H9 (cell line): ENCODE measurements around the gene CRABP2. TPM values are rescaled to one million over a fixed set of nuclear protein-coding genes. Genes with fewer than 3 reads are reported as not detected.

ENCODE experiments used
- DNase-seq: peaks from one replicate; pipeline ENCODE4 v3.0.0-alpha.2; 2017
- H2AFZ ChIP-seq: one replicate; pipeline ENCODE4 v1.6.1; 2013; ENCODE audit warnings: mild to moderate bottlenecking, low read length, control low read depth, moderate library complexity
- H2AK5ac ChIP-seq: 2 replicates; pipeline ENCODE4 v1.6.1; 2013; ENCODE audit warnings: low read length, control low read depth, mixed read lengths; ENCODE audit not compliant: insufficient read length
- H2BK120ac ChIP-seq: one replicate; pipeline ENCODE4 v1.6.1; 2013; ENCODE audit warnings: low read depth, mild to moderate bottlenecking, low read length, control low read depth, inconsistent platforms; ENCODE audit not compliant: poor library complexity, severe bottlenecking
- H2BK12ac ChIP-seq: 2 replicates; pipeline ENCODE4 v1.6.1; 2013; ENCODE audit warnings: low read length, control low read depth, mixed read lengths, low read depth; ENCODE audit not compliant: insufficient read length
- H2BK15ac ChIP-seq: 2 replicates; pipeline ENCODE4 v1.6.1; 2013; ENCODE audit warnings: low read depth, low read length, control low read depth
- H2BK20ac ChIP-seq: one replicate; pipeline ENCODE4 v1.6.1; 2013; ENCODE audit warnings: low read depth, mild to moderate bottlenecking, low read length, control low read depth, inconsistent platforms; ENCODE audit not compliant: poor library complexity, severe bottlenecking
- H2BK5ac ChIP-seq: 2 replicates; pipeline ENCODE4 v1.6.1; 2013; ENCODE audit warnings: low read length, control low read depth, mixed read lengths; ENCODE audit not compliant: insufficient read length
- H3K14ac ChIP-seq: 2 replicates; pipeline ENCODE4 v1.6.1; 2013; ENCODE audit warnings: low read length, control low read depth; ENCODE audit not compliant: insufficient read depth
- H3K18ac ChIP-seq: 2 replicates; pipeline ENCODE4 v1.6.1; 2013; ENCODE audit warnings: low read depth, mild to moderate bottlenecking, mixed read lengths, low read length, control low read depth; ENCODE audit not compliant: insufficient read length
- H3K23ac ChIP-seq: 2 replicates; pipeline ENCODE4 v1.6.1; 2013; ENCODE audit warnings: low read length, control low read depth, mixed read lengths, low read depth; ENCODE audit not compliant: insufficient read length
- H3K23me2 ChIP-seq: 2 replicates; pipeline ENCODE4 v1.6.1; 2013; ENCODE audit warnings: low read depth, mild to moderate bottlenecking, mixed read lengths, low read length, control low read depth; ENCODE audit not compliant: insufficient read length, poor library complexity, severe bottlenecking
- H3K27ac ChIP-seq: 2 replicates; pipeline ENCODE4 v1.5.1; 2013; ENCODE audit warnings: low read length, control low read depth, mixed read lengths, low read depth; ENCODE audit not compliant: insufficient read length
- H3K27me3 ChIP-seq: 2 replicates; pipeline ENCODE4 v1.6.1; 2013; ENCODE audit warnings: low read length, control low read depth, inconsistent platforms; ENCODE audit not compliant: insufficient read depth
- H3K4ac ChIP-seq: 2 replicates; pipeline ENCODE4 v1.6.1; 2013; ENCODE audit warnings: low read depth, mild to moderate bottlenecking, control low read depth, inconsistent platforms, low read length, moderate library complexity
- H3K4me1 ChIP-seq: 2 replicates; pipeline ENCODE4 v1.6.1; 2013; ENCODE audit warnings: low read length, control low read depth, inconsistent platforms; ENCODE audit not compliant: insufficient read depth
- H3K4me2 ChIP-seq: 2 replicates; pipeline ENCODE4 v1.6.1; 2013; ENCODE audit warnings: low read length, control low read depth, mixed read lengths; ENCODE audit not compliant: insufficient read length, insufficient read depth
- H3K56ac ChIP-seq: 2 replicates; pipeline ENCODE4 v1.6.1; 2013; ENCODE audit warnings: low read depth, mild to moderate bottlenecking, mixed read lengths, low read length, control low read depth; ENCODE audit not compliant: insufficient read length
- H3K79me1 ChIP-seq: 2 replicates; pipeline ENCODE4 v1.6.1; 2013; ENCODE audit warnings: low read depth, mild to moderate bottlenecking, moderate library complexity, low read length, control low read depth, inconsistent platforms; ENCODE audit not compliant: insufficient read depth, poor library complexity, severe bottlenecking
- H3K79me2 ChIP-seq: 2 replicates; pipeline ENCODE4 v1.6.1; 2013; ENCODE audit warnings: low read length, control low read depth, inconsistent platforms; ENCODE audit not compliant: insufficient read depth
- H3K9ac ChIP-seq: 2 replicates; pipeline ENCODE4 v1.6.1; 2013; ENCODE audit warnings: low read length, control low read depth, mixed read lengths; ENCODE audit not compliant: insufficient read length; ENCODE audit errors: extremely low read depth
- H3K9me3 ChIP-seq: one replicate; pipeline ENCODE4 v1.6.1; 2013; ENCODE audit warnings: low read depth, low read length, inconsistent platforms; ENCODE audit not compliant: control insufficient read depth
- H3T11ph ChIP-seq: one replicate; pipeline ENCODE4 v1.6.1; 2013; ENCODE audit warnings: mild to moderate bottlenecking, low read length, control low read depth, inconsistent platforms
- H4K20me1 ChIP-seq: one replicate; pipeline ENCODE4 v1.6.1; 2013; ENCODE audit not compliant: control insufficient read depth, insufficient read length, insufficient read depth
- H4K5ac ChIP-seq: 2 replicates; pipeline ENCODE4 v1.6.1; 2013; ENCODE audit warnings: low read depth, mild to moderate bottlenecking, mixed read lengths, low read length, control low read depth; ENCODE audit not compliant: insufficient read length
- H4K8ac ChIP-seq: replicated peaks from 2 replicates; pipeline ENCODE4 v1.6.1; 2013; ENCODE audit warnings: low read length, control low read depth, mixed read lengths, low read depth; ENCODE audit not compliant: insufficient read length
- H4K91ac ChIP-seq: 2 replicates; pipeline ENCODE4 v1.6.1; 2013; ENCODE audit warnings: low read depth, mild to moderate bottlenecking, moderate library complexity, mixed read lengths, low read length, control low read depth; ENCODE audit not compliant: insufficient read length
- H3K27ac Mint-ChIP-seq, 3 experiments: 2 replicates in 2 of 3; 3 replicates in 1 of 3; pipeline ENCODE4 v1.8.0; 2020 to 2021; ENCODE audit warnings: mixed read lengths in 3 of 3, mild to moderate bottlenecking in 1 of 3, moderate library complexity in 1 of 3
- H3K27me3 Mint-ChIP-seq: 2 replicates; pipeline ENCODE4 v1.8.0; 2021; ENCODE audit warnings: low read depth, mild to moderate bottlenecking, moderate library complexity, mixed read lengths
- H3K36me3 Mint-ChIP-seq, 3 experiments: 2 replicates in 2 of 3; 3 replicates in 1 of 3; pipeline ENCODE4 v1.8.0; 2020 to 2021; ENCODE audit warnings: low read depth in 3 of 3, mixed read lengths in 3 of 3; ENCODE audit not compliant: insufficient read depth in 1 of 3
- H3K4me1 Mint-ChIP-seq, 2 experiments: 2 replicates each; pipeline ENCODE4 v1.8.0; 2020; ENCODE audit warnings: mixed read lengths in 2 of 2
- H3K4me3 Mint-ChIP-seq, 2 experiments: 2 replicates in 1 of 2; 3 replicates in 1 of 2; pipeline ENCODE4 v1.8.0; 2020 to 2021; ENCODE audit warnings: mild to moderate bottlenecking in 2 of 2, mixed read lengths in 2 of 2, moderate library complexity in 1 of 2
- H3K9me3 Mint-ChIP-seq, 2 experiments: 2 replicates in 1 of 2; 3 replicates in 1 of 2; pipeline ENCODE4 v1.8.0; 2020; ENCODE audit warnings: mild to moderate bottlenecking in 2 of 2, mixed read lengths in 2 of 2, moderate library complexity in 1 of 2
- CTCF ChIP-seq: fragments of 200-600 bp; sonication (generic); conservative IDR thresholded peaks from 3 replicates; pipeline ENCODE4 v1.8.0; 2021; ENCODE audit warnings: antibody characterized with exemption, mild to moderate bottlenecking
- WGBS: extraction: QIAGEN DNeasy Blood & Tissue Kit; methylation state at CpG from one replicate; pipeline ENCODE4 v1.1.7; 2013; ENCODE audit warnings: missing lambda C conversion rate, low lambda C conversion rate, mixed read lengths; ENCODE audit not compliant: insufficient read length; ENCODE audit errors: extremely low coverage; 5-methylcytosine and 5-hydroxymethylcytosine counted together
- total RNA-seq: library from RNA; stranded (reverse); gene quantifications from 2 replicates; pipeline ENCODE4 v1.2.1, GENCODE V29; 2021

CRABP2 gene
- total RNA-seq, 1 experiment from 2014 or later, result 184 TPM

GRCh38 chr1:156652131-156652991, 53.0 kb downstream of the CRABP2 start:
- Histone ChIP-seq H3K4ac (no peak overlapping the region), H3K27me3 (no peaks in the 10 kb centered on the region; the same call in 1 of the 2 replicates), H4K5ac (no peak overlapping the region), H3K23me2 (peaks cover 7% of the 10 kb centered on the region), H2BK20ac (no peak overlapping the region), H2BK12ac (no peak overlapping the region), H3K79me1 (no peaks in the 10 kb centered on the region), H3K9ac (no peak overlapping the region), H3K18ac (no peak overlapping the region), H2AK5ac (no peak overlapping the region), H3K4me1 (no peaks in the 10 kb centered on the region; the same call in 1 of the 2 replicates), H2AFZ (no peak overlapping the region), H3K14ac (no peak overlapping the region), H3T11ph (no peak overlapping the region), H2BK15ac (no peak overlapping the region), H3K56ac (no peak overlapping the region), H4K91ac (no peak overlapping the region), H4K20me1 (no peaks in the 10 kb centered on the region), H4K8ac (no peak overlapping the region), H3K27ac (no peak overlapping the region), H3K23ac (no peak overlapping the region), H3K4me2 (no peak overlapping the region), H2BK5ac (no peak overlapping the region), H3K79me2 (no peaks in the 10 kb centered on the region), H3K9me3 (no peaks in the 10 kb centered on the region), H2BK120ac (no peak overlapping the region)
- H3K27me3 Mint-ChIP-seq, result peaks cover 98% of the 10 kb centered on the region
- H3K9me3 Mint-ChIP-seq, result no peaks in the 10 kb centered on the region
- peak; percentile 64 for DNase-seq
- no peak overlapping the region for H3K4me3 Mint-ChIP-seq
- no peak overlapping the region for H3K27ac Mint-ChIP-seq
- peaks cover 27 to 37% of the 10 kb centered on the region in 2 experiments for H3K4me1 Mint-ChIP-seq
- WGBS, result no CpG with 5 or more reads among the region's 16 CpGs
- H3K36me3 Mint-ChIP-seq, result no peaks in the 10 kb centered on the region
- TF ChIP-seq CTCF, result no peak

Other genes with a start within 250 kb of the CRABP2 start
- gene MEF2D, start 204.8 kb downstream of the CRABP2 start, total RNA-seq, result 18.7 and 20.8 TPM in 2 replicates
- 24.5 and 24.7 TPM in 2 replicates for gene IQGAP3, start 133.0 kb downstream of the CRABP2 start, total RNA-seq
- gene TTC24, start 125.9 kb downstream of the CRABP2 start, total RNA-seq, result 0.26 TPM in 1 of 2 replicates, not detected in the other
- gene NAXE, start 113.8 kb downstream of the CRABP2 start, total RNA-seq, result 96.6 and 100 TPM in 2 replicates
- 64.6 and 71.7 TPM in 2 replicates for gene GPATCH4, start 104.1 kb downstream of the CRABP2 start, total RNA-seq
- gene HAPLN2, start 86.2 kb downstream of the CRABP2 start, total RNA-seq, result 0.44 and 0.46 TPM in 2 replicates
- 0.88 and 1.2 TPM in 2 replicates for gene BCAN, start 63.5 kb downstream of the CRABP2 start, total RNA-seq
- 167 and 168 TPM in 2 replicates for gene NES, start 28.2 kb downstream of the CRABP2 start, total RNA-seq
- gene METTL25B, start 22.9 kb upstream of the CRABP2 start, total RNA-seq, result 24.4 and 26.2 TPM in 2 replicates
- 52.4 and 57.6 TPM in 2 replicates for gene ISG20L2, start 23.2 kb upstream of the CRABP2 start, total RNA-seq
- gene MRPL24, start 35.5 kb upstream of the CRABP2 start, total RNA-seq, result 27.3 and 29.0 TPM in 2 replicates
- gene HDGF, start 46.1 kb upstream of the CRABP2 start, total RNA-seq, result 308 and 310 TPM in 2 replicates
- 129 TPM in 2 replicates for gene PRCC, start 62.0 kb upstream of the CRABP2 start, total RNA-seq
- 2.0 and 2.5 TPM in 2 replicates for gene SH2D2A, start 111.3 kb upstream of the CRABP2 start, total RNA-seq
- gene INSRR, start 153.5 kb upstream of the CRABP2 start, total RNA-seq, result not detected in 2 replicates
- gene NTRK1, start 155.3 kb upstream of the CRABP2 start, total RNA-seq, result 0.13 and 0.24 TPM in 2 replicates
- 0.31 and 0.39 TPM in 2 replicates for gene PEAR1, start 188.1 kb upstream of the CRABP2 start, total RNA-seq
- gene LRRC71, start 215.0 kb upstream of the CRABP2 start, total RNA-seq, result not detected in 2 replicates